Muscle layer of colon (tissue), 2 donors: ENCODE data around the gene IL1RAPL1.

Experiments
- H3K27ac ChIP-seq: one replicate; pipeline ENCODE4 v1.7.0; 2013; ENCODE audit warnings: low read depth, mild to moderate bottlenecking, low read length, moderate library complexity
- H3K27me3 ChIP-seq, 2 donors: one replicate each; pipeline ENCODE4 v1.7.0; 2013; ENCODE audit warnings: low read length in 2 of 2, mild to moderate bottlenecking in 2 of 2; ENCODE audit not compliant: insufficient read depth in 2 of 2, control insufficient read depth in 1 of 2
- H3K36me3 ChIP-seq: one replicate; pipeline ENCODE4 v1.7.0; 2013; ENCODE audit warnings: mild to moderate bottlenecking, low read length; ENCODE audit not compliant: insufficient read depth
- H3K4me1 ChIP-seq: one replicate; pipeline ENCODE4 v1.7.0; 2013; ENCODE audit warnings: mild to moderate bottlenecking, low read length; ENCODE audit not compliant: insufficient read depth
- H3K4me3 ChIP-seq, 2 donors: one replicate each; pipeline ENCODE4 v1.7.0; 2013; ENCODE audit warnings: low read length in 2 of 2, low read depth in 1 of 2, mild to moderate bottlenecking in 1 of 2, moderate library complexity in 1 of 2
- H3K9ac ChIP-seq: one replicate; pipeline ENCODE4 v1.7.0; 2013; ENCODE audit warnings: low read length
- H3K9me3 ChIP-seq: one replicate; pipeline ENCODE4 v1.7.0; 2013; ENCODE audit warnings: mild to moderate bottlenecking, low read length
- donor health status: abdominal sarcoma.
- donor health status: Adenocarcinoma of cecum.

IL1RAPL1 gene

DNA sequence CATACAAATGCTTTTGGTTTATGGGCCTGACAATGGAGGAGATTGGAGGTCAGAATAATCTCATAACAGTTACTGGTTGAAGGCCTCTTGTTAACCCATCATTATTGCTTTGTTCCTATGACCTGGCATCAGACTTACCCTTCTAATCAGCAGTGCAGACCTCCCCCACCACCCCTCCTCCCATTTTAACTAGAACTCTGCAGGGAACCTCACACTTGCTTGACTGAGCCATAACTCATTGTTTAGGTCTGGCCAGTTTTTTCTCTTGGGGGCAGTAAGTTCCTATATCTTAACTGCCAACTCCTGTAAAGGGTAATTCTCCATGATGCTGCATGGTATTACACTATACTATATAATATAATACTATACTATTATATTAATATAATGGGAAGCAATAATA, 609.3 kb downstream of the IL1RAPL1 start:
- H3K9me3 ChIP-seq: no peaks in the 10 kb centered on the region
- H3K9ac ChIP-seq: no peak overlapping the region
- no peaks in the 10 kb centered on the region for H3K36me3 ChIP-seq
- H3K4me1 ChIP-seq: no peaks in the 10 kb centered on the region
- H3K27ac ChIP-seq: no peak overlapping the region
- H3K27me3 ChIP-seq: no peaks in the 10 kb centered on the region
- H3K4me3 ChIP-seq: no peak overlapping the region

DNA sequence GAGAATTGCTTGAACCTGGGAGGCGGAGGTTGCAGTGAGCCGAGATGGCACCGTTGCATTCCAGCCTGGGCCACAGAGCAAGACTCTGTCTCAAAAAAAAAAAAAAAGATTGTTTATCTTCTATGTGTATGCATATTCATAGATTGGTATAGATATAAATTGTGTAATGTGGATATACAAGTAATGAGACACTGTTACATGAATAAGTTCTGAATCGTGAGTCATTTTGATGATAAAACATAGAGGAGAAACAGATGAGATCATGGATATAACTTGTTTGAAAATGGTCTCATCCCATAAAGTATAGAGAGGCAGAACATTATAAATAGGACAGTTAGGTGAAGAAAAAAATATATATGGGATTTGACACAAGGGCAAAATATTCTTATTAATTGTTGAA, 628.0 kb downstream of the IL1RAPL1 start:
- no peak overlapping the region for H3K4me3 ChIP-seq
- H3K36me3 ChIP-seq: no peaks in the 10 kb centered on the region
- H3K9me3 ChIP-seq: no peaks in the 10 kb centered on the region
- no peaks in the 10 kb centered on the region for H3K27me3 ChIP-seq
- no peak overlapping the region for H3K27ac ChIP-seq
- no peaks in the 10 kb centered on the region for H3K4me1 ChIP-seq
- H3K9ac ChIP-seq: no peak overlapping the region

DNA sequence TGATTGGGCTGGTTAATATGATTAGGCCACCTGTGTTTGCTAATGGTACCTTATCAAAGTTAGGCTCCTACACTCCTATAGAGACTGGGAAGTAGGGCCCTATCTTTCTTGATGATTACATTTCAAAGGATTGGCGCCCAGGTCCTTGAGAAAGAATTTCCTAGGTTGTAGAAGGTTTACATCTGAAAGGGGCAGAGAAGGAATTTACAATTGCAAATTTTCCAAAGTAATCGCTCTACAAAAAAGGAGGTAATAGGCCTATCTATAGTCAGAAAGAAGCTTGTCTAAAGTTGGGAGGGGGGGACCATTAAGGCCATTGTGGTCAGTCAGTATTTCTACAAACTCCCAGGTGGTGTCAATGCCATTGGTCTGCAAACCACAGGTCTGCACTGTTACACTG, 638.4 kb downstream of the IL1RAPL1 start:
- Histone ChIP-seq H3K4me3 (no peak overlapping the region), H3K27ac (no peak overlapping the region), H3K27me3 (no peaks in the 10 kb centered on the region), H3K9ac (no peak overlapping the region), H3K36me3 (no peaks in the 10 kb centered on the region), H3K9me3 (no peaks in the 10 kb centered on the region), H3K4me1 (no peaks in the 10 kb centered on the region)

DNA sequence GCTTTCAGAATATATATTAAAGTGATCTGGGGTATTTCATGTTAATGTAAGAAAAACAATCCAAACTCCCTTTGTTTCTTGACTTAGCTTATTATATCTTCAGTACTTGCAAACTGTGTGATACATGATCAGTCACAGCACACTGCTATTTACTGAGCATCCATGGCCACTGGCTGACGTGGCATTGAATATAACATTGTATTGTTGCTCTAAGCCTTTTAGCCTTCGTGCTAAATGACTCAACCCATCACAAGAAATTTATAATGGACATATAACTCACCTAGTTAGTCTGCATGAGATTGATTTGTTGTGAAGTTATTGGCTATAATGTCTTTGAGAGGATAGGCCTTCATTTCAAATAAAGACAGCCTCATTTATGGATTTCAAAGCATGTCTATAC, 642.6 kb downstream of the IL1RAPL1 start:
- H3K4me1 ChIP-seq: no peaks in the 10 kb centered on the region
- H3K27me3 ChIP-seq: no peaks in the 10 kb centered on the region
- H3K9ac ChIP-seq: no peak overlapping the region
- no peaks in the 10 kb centered on the region for H3K36me3 ChIP-seq
- H3K27ac ChIP-seq: no peak overlapping the region
- H3K9me3 ChIP-seq: no peaks in the 10 kb centered on the region
- H3K4me3 ChIP-seq: no peak overlapping the region

DNA sequence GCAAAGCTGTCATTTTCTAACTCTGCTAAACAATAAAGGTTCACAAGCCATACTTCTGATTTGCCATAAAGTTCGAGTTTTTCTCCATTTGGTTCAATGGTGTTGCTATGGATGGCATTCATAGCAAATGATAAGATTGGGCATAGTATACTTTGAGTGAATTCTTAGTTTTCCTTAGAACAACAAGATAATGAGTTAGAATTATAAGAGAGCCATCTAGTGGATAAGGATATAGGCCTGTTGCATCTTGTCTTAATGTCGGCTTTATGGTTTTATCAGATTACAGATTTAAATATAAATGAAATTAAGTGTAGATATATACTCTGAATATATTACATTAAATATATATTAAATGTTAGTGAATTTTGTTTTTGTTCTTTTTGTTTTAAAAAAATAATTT, 644.6 kb downstream of the IL1RAPL1 start:
- H3K4me3 ChIP-seq: no peak overlapping the region
- no peak overlapping the region for H3K27ac ChIP-seq

DNA sequence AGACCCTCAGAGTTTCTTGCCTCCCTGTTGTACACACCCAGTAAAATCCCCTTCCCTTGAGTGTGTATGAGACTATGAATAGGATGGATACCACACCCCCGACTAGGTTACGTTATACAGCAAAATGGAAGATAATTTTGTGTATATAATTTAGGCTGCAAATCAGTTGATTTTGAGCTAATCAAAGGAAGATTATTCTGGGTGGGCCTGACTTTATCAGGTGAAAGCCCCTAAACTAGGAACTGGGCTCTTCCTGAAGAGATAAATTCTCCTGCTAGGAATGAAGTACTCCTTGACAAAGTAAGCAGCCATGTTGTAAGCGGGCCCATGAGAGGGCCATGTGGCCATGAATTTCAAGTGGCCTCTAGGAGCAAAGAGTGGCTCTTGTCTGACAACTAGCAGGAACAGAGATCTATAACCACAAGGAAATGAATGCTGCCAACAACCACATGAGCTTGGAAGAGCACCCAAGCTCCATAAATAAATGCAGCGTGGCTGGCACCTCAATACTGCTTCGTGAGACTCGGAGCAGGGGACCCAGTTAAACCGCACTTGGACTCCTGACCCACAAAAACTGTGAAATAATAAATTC, 646.4 kb downstream of the IL1RAPL1 start:
- no peaks in the 10 kb centered on the region for H3K9me3 ChIP-seq
- no peaks in the 10 kb centered on the region for H3K4me1 ChIP-seq
- no peak overlapping the region for H3K27ac ChIP-seq
- no peaks in the 10 kb centered on the region for H3K36me3 ChIP-seq
- no peaks in the 10 kb centered on the region for H3K27me3 ChIP-seq
- H3K9ac ChIP-seq: no peak overlapping the region
- no peak overlapping the region for H3K4me3 ChIP-seq

More for the DNA sequence above, 644.6 kb downstream of the IL1RAPL1 start:
- H3K36me3 ChIP-seq: no peaks in the 10 kb centered on the region
- H3K27me3 ChIP-seq: no peaks in the 10 kb centered on the region
- H3K4me1 ChIP-seq: no peaks in the 10 kb centered on the region
- no peaks in the 10 kb centered on the region for H3K9me3 ChIP-seq
- no peak overlapping the region for H3K9ac ChIP-seq

DNA sequence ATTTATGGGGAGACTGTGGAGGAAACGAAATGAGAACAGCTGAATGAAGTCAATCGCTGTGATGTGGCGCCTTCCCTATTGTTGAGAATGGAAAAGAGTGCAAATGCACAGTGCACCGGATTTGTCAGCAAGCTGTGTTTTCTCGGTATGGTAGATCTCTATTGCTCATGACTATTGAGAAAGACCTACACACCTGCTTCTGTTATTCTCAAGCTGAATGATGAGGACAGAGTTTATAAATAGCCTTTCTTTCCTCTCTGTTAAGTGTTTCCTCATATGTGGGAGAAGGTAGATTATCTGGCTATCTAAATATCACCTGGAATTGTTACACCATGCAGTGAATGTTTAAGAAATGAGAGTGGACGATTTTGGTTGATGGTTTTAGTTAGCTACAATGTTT, 650.7 kb downstream of the IL1RAPL1 start:
- H3K9me3 ChIP-seq: no peaks in the 10 kb centered on the region
- H3K36me3 ChIP-seq: no peaks in the 10 kb centered on the region
- no peaks in the 10 kb centered on the region for H3K4me1 ChIP-seq
- H3K4me3 ChIP-seq: no peak overlapping the region
- H3K27ac ChIP-seq: no peak overlapping the region
- no peak overlapping the region for H3K9ac ChIP-seq
- no peaks in the 10 kb centered on the region for H3K27me3 ChIP-seq

- Histone ChIP-seq H3K4me1 (no peaks in the 10 kb centered on the region), H3K27me3 (no peaks in the 10 kb centered on the region), H3K9ac (no peak overlapping the region), H3K27ac (no peak overlapping the region), H3K9me3 (no peaks in the 10 kb centered on the region), H3K4me3 (no peak overlapping the region), H3K36me3 (no peaks in the 10 kb centered on the region)
Observed at GRCh38 chrX:29241809-29242208, 654.6 kb downstream of the IL1RAPL1 start.

DNA sequence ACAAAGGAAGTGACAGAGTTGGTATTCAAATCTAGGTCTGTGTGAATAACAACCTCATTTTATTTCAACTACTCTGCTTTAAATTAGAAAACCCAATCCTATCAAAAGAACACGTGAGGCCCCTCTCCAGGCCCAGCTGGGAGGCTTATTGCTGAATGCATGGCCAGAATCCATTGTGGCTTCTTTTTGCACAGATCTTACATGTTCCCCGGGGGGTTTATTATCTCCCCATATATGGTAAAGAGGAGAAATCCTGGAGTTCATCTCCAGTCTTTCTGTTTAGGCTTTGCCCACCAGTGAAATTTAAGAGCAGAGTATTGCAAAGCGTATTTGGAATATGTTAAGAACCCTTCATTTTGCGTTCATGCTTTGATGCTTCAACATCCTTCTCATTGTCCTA, 655.6 kb downstream of the IL1RAPL1 start:
- Histone ChIP-seq H3K4me1 (no peaks in the 10 kb centered on the region), H3K9me3 (no peaks in the 10 kb centered on the region), H3K9ac (no peak overlapping the region), H3K27me3 (no peaks in the 10 kb centered on the region), H3K36me3 (no peaks in the 10 kb centered on the region), H3K4me3 (no peak overlapping the region), H3K27ac (no peak overlapping the region)

DNA sequence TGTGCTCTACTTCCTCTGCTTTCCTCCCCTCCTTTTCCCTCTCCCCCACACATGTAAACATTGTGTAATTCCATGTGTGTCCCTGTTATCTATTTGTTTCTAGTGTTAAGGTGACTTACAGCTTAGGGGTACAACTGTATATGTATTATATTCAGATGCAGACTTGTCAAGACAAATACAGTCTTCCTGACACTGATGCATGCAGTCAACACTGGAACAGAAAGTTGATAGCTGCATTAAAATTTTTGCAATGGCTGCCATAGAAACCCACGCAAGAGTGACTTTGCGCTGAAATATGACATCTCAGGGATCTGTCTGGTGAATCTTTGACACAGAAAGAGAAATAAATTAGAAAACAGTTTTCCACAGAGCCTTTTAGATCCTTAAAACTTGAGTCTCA, 656.7 kb downstream of the IL1RAPL1 start:
- Histone ChIP-seq H3K27me3 (no peaks in the 10 kb centered on the region), H3K4me3 (no peak overlapping the region), H3K9ac (no peak overlapping the region), H3K27ac (no peak overlapping the region), H3K4me1 (no peaks in the 10 kb centered on the region), H3K9me3 (no peaks in the 10 kb centered on the region), H3K36me3 (no peaks in the 10 kb centered on the region)

DNA sequence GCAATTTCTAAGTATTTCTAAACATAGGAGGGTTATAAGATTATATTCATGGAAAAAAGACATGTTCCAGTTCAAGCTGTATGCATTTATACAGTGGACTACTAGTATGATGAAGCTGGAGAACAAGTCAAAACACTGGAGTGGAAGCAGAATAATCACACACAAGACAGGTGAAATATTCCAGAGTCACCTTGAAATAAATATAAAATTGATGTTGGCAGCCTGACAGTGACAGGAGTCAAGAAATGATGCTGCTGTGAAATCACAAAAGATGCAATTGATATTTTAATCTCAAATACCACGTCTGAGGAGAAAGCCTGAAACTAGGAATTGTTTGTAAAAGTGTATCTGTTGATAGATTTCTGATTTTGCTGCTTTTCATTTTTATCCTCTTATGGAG, 667.3 kb downstream of the IL1RAPL1 start:
- Histone ChIP-seq H3K4me1 (no peaks in the 10 kb centered on the region), H3K4me3 (no peak overlapping the region), H3K27me3 (no peaks in the 10 kb centered on the region), H3K9ac (no peak overlapping the region), H3K9me3 (no peaks in the 10 kb centered on the region), H3K27ac (no peak overlapping the region), H3K36me3 (no peaks in the 10 kb centered on the region)

GRCh38 chrX:29257521-29257920, 670.3 kb downstream of the IL1RAPL1 start:
- H3K4me1 ChIP-seq: no peaks in the 10 kb centered on the region
- no peaks in the 10 kb centered on the region for H3K9me3 ChIP-seq
- H3K4me3 ChIP-seq: no peak overlapping the region
- H3K27me3 ChIP-seq: no peaks in the 10 kb centered on the region
- H3K27ac ChIP-seq: no peak overlapping the region
- no peak overlapping the region for H3K9ac ChIP-seq
- no peaks in the 10 kb centered on the region for H3K36me3 ChIP-seq
